Caco-2 (cell line): ENCODE data around the gene SLC11A2. TPM values are rescaled to one million over a fixed set of nuclear protein-coding genes. Genes with fewer than 3 reads are reported as not detected.

Experiments used
- BruUV-seq: library from RNA; stranded (reverse); fragments of 400-500 nt; replicated peaks from 2 replicates; lab custom pipeline; 2021; lab: Mats Ljungman, UMichigan
- CTCF ChIA-PET: fragments of 300-600 bp; sonication (Branson Sonifier 250); formaldehyde crosslinking; loops from one replicate; lab custom pipeline; 2022; ENCODE audit warnings: antibody characterized with exemption; lab: Charles Lee
- POLR2A ChIA-PET: fragments of 300-600 bp; sonication (Branson Sonifier 250); formaldehyde crosslinking; loops from one replicate; lab custom pipeline; 2022; ENCODE audit warnings: antibody characterized with exemption; lab: Charles Lee
- DNase-seq, 2 experiments: peaks; one replicate each; pipeline versions ENCODE4 v3.0.0 to v3.0.0-alpha.2; 2020 to 2022
- H3K27me3 ChIP-seq: replicated peaks from 2 replicates; pipeline ENCODE4 v1.6.0; 2011; ENCODE audit warnings: low read length; ENCODE audit not compliant: control insufficient read depth, insufficient read depth
- H3K36me3 ChIP-seq: 2 replicates; pipeline ENCODE4 v1.5.1; 2011; ENCODE audit warnings: low read length; ENCODE audit not compliant: control insufficient read depth, insufficient read depth
- H3K4me1 ChIP-seq: fragments of 250-450 bp; sonication (Bioruptor Pico); 2 replicates; pipeline ENCODE4 v1.5.1; 2020; ENCODE audit warnings: mild to moderate bottlenecking
- H3K4me3 ChIP-seq: 2 replicates; pipeline ENCODE4 v1.5.1; 2011; ENCODE audit warnings: low read depth, mild to moderate bottlenecking, control low read depth, low read length
- H3K9me3 ChIP-seq: fragments of 250-450 bp; sonication (Bioruptor Pico); 2 replicates; pipeline ENCODE4 v1.5.1; 2020; ENCODE audit warnings: mild to moderate bottlenecking, moderate library complexity
- H3K27ac Mint-ChIP-seq: one replicate; pipeline ENCODE4 v1.8.0; 2022; ENCODE audit warnings: mixed read lengths; ENCODE audit not compliant: unreplicated experiment
- H3K27me3 Mint-ChIP-seq: one replicate; pipeline ENCODE4 v1.8.0; 2022; ENCODE audit warnings: mixed read lengths; ENCODE audit not compliant: insufficient read depth, unreplicated experiment
- H3K36me3 Mint-ChIP-seq: one replicate; pipeline ENCODE4 v1.8.0; 2022; ENCODE audit warnings: mild to moderate bottlenecking, mixed read lengths; ENCODE audit not compliant: insufficient read depth, unreplicated experiment
- H3K4me1 Mint-ChIP-seq: one replicate; pipeline ENCODE4 v1.8.0; 2022; ENCODE audit warnings: low read depth, mixed read lengths; ENCODE audit not compliant: unreplicated experiment
- H3K4me3 Mint-ChIP-seq: one replicate; pipeline ENCODE4 v1.8.0; 2022; ENCODE audit warnings: mild to moderate bottlenecking, moderate library complexity, mixed read lengths; ENCODE audit not compliant: unreplicated experiment
- H3K9me3 Mint-ChIP-seq: one replicate; pipeline ENCODE4 v1.8.0; 2022; ENCODE audit warnings: mixed read lengths; ENCODE audit not compliant: unreplicated experiment
- CTCF ChIP-seq, 2 experiments: fragments of 200-600 bp in 1 of 2; IDR thresholded peaks; 1 replicate in 1 of 2; 2 replicates in 1 of 2; pipeline versions ENCODE4 v1.5.1 to v1.8.0; 2011 to 2022; ENCODE audit warnings: antibody characterized with exemption in 1 of 2, control low read depth in 1 of 2, inconsistent platforms in 1 of 2, low read depth in 1 of 2, low read length in 1 of 2, mild to moderate bottlenecking in 1 of 2, moderate library complexity in 1 of 2; ENCODE audit not compliant: insufficient read depth in 1 of 2, severe bottlenecking in 1 of 2, unreplicated experiment in 1 of 2
- intact Hi-C: fragments of 100-400 bp; cut with micrococcal nuclease; formaldehyde crosslinking; loops from one replicate; pipeline ENCODE4 v1.10.0; 2022; ENCODE audit not compliant: unreplicated experiment
- total RNA-seq: library from RNA; stranded (reverse); gene quantifications from 2 replicates; pipeline ENCODE4 v1.2.3, GENCODE V29; 2022

Gene SLC11A2
- total RNA-seq, 1 experiment from 2014 or later, result 115 TPM

GRCh38 chr12:51008329-51009055, 17.7 kb downstream of the SLC11A2 start:
- Mint-ChIP-seq H3K9me3 (no peaks in the 10 kb centered on the region), H3K4me1 (peaks cover 33% of the 10 kb centered on the region), H3K27me3 (no peaks in the 10 kb centered on the region), H3K36me3 (peaks cover 56% of the 10 kb centered on the region), H3K4me3 (no peak overlapping the region), H3K27ac (peak overlapping the region; percentile 14)
- no peak for TF ChIP-seq CTCF (IDR thresholded peaks at IDR 0.05; ENCODE audit: insufficient read depth in 1 of 2, low read depth in 1 of 2, low read length in 1 of 2, severe bottlenecking in 1 of 2, unreplicated experiment in 1 of 2)
- BruUV-seq, result no TSS peak
- intact Hi-C loops, result no loop called here
- H3K9me3 ChIP-seq, result peaks cover 13% of the 10 kb centered on the region
- ChIA-PET POLR2A (interaction anchor here (0.7 kb wide), 1 partner anchor 17 kb away, joined by 3 read pairs; no protein-coding TSS in a partner anchor), CTCF (interaction anchor here (0.6 to 0.9 kb wide), 2 partner anchors 20 to 520 kb away, joined by 3 read pairs; no protein-coding TSS in a partner anchor)
- no peak overlapping the region for H3K4me3 ChIP-seq
- DNase-seq, result no peak
- no peaks in the 10 kb centered on the region for H3K27me3 ChIP-seq
- peaks cover 4% of the 10 kb centered on the region; the same call in 1 of the 2 replicates for H3K36me3 ChIP-seq
- peaks cover 26% of the 10 kb centered on the region for H3K4me1 ChIP-seq

GRCh38 chr12:51005671-51006070, 20.5 kb downstream of the SLC11A2 start:
- intact Hi-C loops, result loop anchor here (1.0 kb wide), 1 partner anchor 23 kb away; no protein-coding TSS in a partner anchor
- Histone ChIP-seq H3K27me3 (no peaks in the 10 kb centered on the region), H3K9me3 (peaks cover 13% of the 10 kb centered on the region), H3K36me3 (peaks cover 4% of the 10 kb centered on the region; the same call in 1 of the 2 replicates), H3K4me1 (peaks cover 26% of the 10 kb centered on the region), H3K4me3 (no peak overlapping the region)
- ChIA-PET POLR2A (interaction anchor here (0.6 to 1.4 kb wide), 3 partner anchors 21 to 337 kb away, joined by 3 to 13 read pairs (median 5); partner anchors contain the start of gene SLC11A2), CTCF (interaction anchor here (1.0 to 3.1 kb wide), 4 partner anchors 14 to 180 kb away, joined by 3 to 31 read pairs (median 6); partner anchors contain the start of gene SLC11A2)
- H3K27me3 Mint-ChIP-seq, result no peaks in the 10 kb centered on the region
- no peaks in the 10 kb centered on the region for H3K9me3 Mint-ChIP-seq
- H3K4me1 Mint-ChIP-seq, result peaks cover 23% of the 10 kb centered on the region
- peak; percentile 81 to 87 for DNase-seq
- H3K27ac Mint-ChIP-seq, result peak overlapping the region; percentile 96
- no peak for TF ChIP-seq CTCF (IDR thresholded peaks at IDR 0.05; ENCODE audit: insufficient read depth in 1 of 2, low read depth in 1 of 2, low read length in 1 of 2, severe bottlenecking in 1 of 2, unreplicated experiment in 1 of 2)
- H3K36me3 Mint-ChIP-seq, result peaks cover 78% of the 10 kb centered on the region
- H3K4me3 Mint-ChIP-seq, result peak overlapping the region; percentile 64
- no TSS peak for BruUV-seq

- Mint-ChIP-seq H3K27me3 (no peaks in the 10 kb centered on the region), H3K9me3 (no peaks in the 10 kb centered on the region), H3K36me3 (peaks cover 83% of the 10 kb centered on the region), H3K27ac (peak overlapping the region; percentile 96), H3K4me1 (peaks cover 23% of the 10 kb centered on the region), H3K4me3 (peak overlapping the region; percentile 64)
- TF ChIP-seq CTCF (IDR thresholded peaks at IDR 0.05; ENCODE audit: insufficient read depth in 1 of 2, low read depth in 1 of 2, low read length in 1 of 2, severe bottlenecking in 1 of 2, unreplicated experiment in 1 of 2), result no peak
- DNase-seq, result no peak
- no peaks in the 10 kb centered on the region for H3K27me3 ChIP-seq
- H3K4me1 ChIP-seq, result peaks cover 26% of the 10 kb centered on the region
- intact Hi-C loops, result loop anchor here (1.0 kb wide), 1 partner anchor 23 kb away; no protein-coding TSS in a partner anchor
- H3K36me3 ChIP-seq, result peaks cover 4% of the 10 kb centered on the region; the same call in 1 of the 2 replicates
- POLR2A ChIA-PET, result interaction anchor here (1.0 to 1.4 kb wide), 2 partner anchors 22 to 24 kb away, joined by 5 to 13 read pairs; partner anchors contain the start of gene SLC11A2
- peaks cover 13% of the 10 kb centered on the region for H3K9me3 ChIP-seq
- BruUV-seq, result TSS peak; percentile 63
- no peak overlapping the region for H3K4me3 ChIP-seq
- CTCF ChIA-PET, result interaction anchor here (0.9 to 3.1 kb wide), 5 partner anchors 15 to 179 kb away, joined by 3 to 31 read pairs (median 3); partner anchors contain the start of gene SLC11A2
Observed at GRCh38 chr12:51005030-51005429, 21.2 kb downstream of the SLC11A2 start.
